ENCODE data around the gene CAMK1D.
A peak's percentile ranks its signal among the peaks of the same experiment; 100 is the strongest.
"Not testable (repeated sequence)": the region's sequence is repeated elsewhere in the genome, so short reads cannot be mapped to it uniquely, and the experiment has no call there.

The CAMK1D gene

GRCh38 chr10:12434677-12435076, 85.3 kb downstream of the CAMK1D start:
- not testable (repeated sequence) for H3K9me3 ChIP-seq (ENCODE audit: control insufficient read depth, low read length); H3K4me1 ChIP-seq (ENCODE audit: control insufficient read depth, insufficient read depth, low read length, poor library complexity, severe bottlenecking); DNase-seq; H3K27me3 ChIP-seq (replicated peaks; ENCODE audit: control insufficient read depth, insufficient read depth, low read length, poor library complexity, severe bottlenecking); H3K27ac ChIP-seq (ENCODE audit: insufficient read depth, low read length, poor library complexity, severe bottlenecking); H3K4me3 ChIP-seq (ENCODE audit: insufficient read depth, low read depth, low read length, poor library complexity, severe bottlenecking); H3K36me3 ChIP-seq (ENCODE audit: control insufficient read depth, insufficient read depth, low read length)

GRCh38 chr10:12435348-12435747, 86.0 kb downstream of the CAMK1D start:
- DNase-seq, result no peak
- Histone ChIP-seq H3K4me1 (ENCODE audit: control insufficient read depth, insufficient read depth, low read length, poor library complexity, severe bottlenecking) (no peaks in the 10 kb centered on the region), H3K27me3 (replicated peaks; ENCODE audit: control insufficient read depth, insufficient read depth, low read length, poor library complexity, severe bottlenecking) (no peaks in the 10 kb centered on the region), H3K27ac (ENCODE audit: insufficient read depth, low read length, poor library complexity, severe bottlenecking) (no peak overlapping the region), H3K9me3 (ENCODE audit: control insufficient read depth, low read length) (no peaks in the 10 kb centered on the region), H3K36me3 (ENCODE audit: control insufficient read depth, insufficient read depth, low read length) (no peaks in the 10 kb centered on the region), H3K4me3 (ENCODE audit: insufficient read depth, low read depth, low read length, poor library complexity, severe bottlenecking) (no peak overlapping the region)

GRCh38 chr10:12438919-12439692, 89.8 kb downstream of the CAMK1D start:
- DNase-seq, result no peak
- Histone ChIP-seq H3K4me1 (ENCODE audit: control insufficient read depth, insufficient read depth, low read length, poor library complexity, severe bottlenecking) (no peaks in the 10 kb centered on the region), H3K36me3 (ENCODE audit: control insufficient read depth, insufficient read depth, low read length) (no peaks in the 10 kb centered on the region), H3K4me3 (ENCODE audit: insufficient read depth, low read depth, low read length, poor library complexity, severe bottlenecking) (no peak overlapping the region), H3K27ac (ENCODE audit: insufficient read depth, low read length, poor library complexity, severe bottlenecking) (no peak overlapping the region), H3K9me3 (ENCODE audit: control insufficient read depth, low read length) (no peaks in the 10 kb centered on the region), H3K27me3 (replicated peaks; ENCODE audit: control insufficient read depth, insufficient read depth, low read length, poor library complexity, severe bottlenecking) (no peaks in the 10 kb centered on the region)

GRCh38 chr10:12439767-12440166, 90.4 kb downstream of the CAMK1D start:
- H3K27me3 ChIP-seq (replicated peaks; ENCODE audit: control insufficient read depth, insufficient read depth, low read length, poor library complexity, severe bottlenecking), result not testable (repeated sequence)

GRCh38 chr10:12443026-12443425, 93.7 kb downstream of the CAMK1D start:
- no peaks in the 10 kb centered on the region for H3K27me3 ChIP-seq (replicated peaks; ENCODE audit: control insufficient read depth, insufficient read depth, low read length, poor library complexity, severe bottlenecking)
- no peak overlapping the region for H3K4me3 ChIP-seq (ENCODE audit: insufficient read depth, low read depth, low read length, poor library complexity, severe bottlenecking)
- no peaks in the 10 kb centered on the region for H3K36me3 ChIP-seq (ENCODE audit: control insufficient read depth, insufficient read depth, low read length)
- no peak for DNase-seq
- no peaks in the 10 kb centered on the region for H3K4me1 ChIP-seq (ENCODE audit: control insufficient read depth, insufficient read depth, low read length, poor library complexity, severe bottlenecking)
- H3K9me3 ChIP-seq (ENCODE audit: control insufficient read depth, low read length), result no peaks in the 10 kb centered on the region
- no peak overlapping the region for H3K27ac ChIP-seq (ENCODE audit: insufficient read depth, low read length, poor library complexity, severe bottlenecking)

More at GRCh38 chr10:12439767-12440166, 90.4 kb downstream of the CAMK1D start:
- H3K4me1 ChIP-seq (ENCODE audit: control insufficient read depth, insufficient read depth, low read length, poor library complexity, severe bottlenecking); H3K9me3 ChIP-seq (ENCODE audit: control insufficient read depth, low read length); DNase-seq; H3K27ac ChIP-seq (ENCODE audit: insufficient read depth, low read length, poor library complexity, severe bottlenecking); H3K36me3 ChIP-seq (ENCODE audit: control insufficient read depth, insufficient read depth, low read length); H3K4me3 ChIP-seq (ENCODE audit: insufficient read depth, low read depth, low read length, poor library complexity, severe bottlenecking): not testable (repeated sequence)

- Histone ChIP-seq H3K4me3 (ENCODE audit: insufficient read depth, low read depth, low read length, poor library complexity, severe bottlenecking) (no peak overlapping the region), H3K9me3 (ENCODE audit: control insufficient read depth, low read length) (no peaks in the 10 kb centered on the region), H3K27ac (ENCODE audit: insufficient read depth, low read length, poor library complexity, severe bottlenecking) (no peak overlapping the region), H3K36me3 (ENCODE audit: control insufficient read depth, insufficient read depth, low read length) (no peaks in the 10 kb centered on the region), H3K27me3 (replicated peaks; ENCODE audit: control insufficient read depth, insufficient read depth, low read length, poor library complexity, severe bottlenecking) (no peaks in the 10 kb centered on the region), H3K4me1 (ENCODE audit: control insufficient read depth, insufficient read depth, low read length, poor library complexity, severe bottlenecking) (peaks cover 10% of the 10 kb centered on the region)
- DNase-seq, result no peak
Measured at GRCh38 chr10:12444981-12445700, 95.8 kb downstream of the CAMK1D start.

- Histone ChIP-seq H3K27ac (ENCODE audit: insufficient read depth, low read length, poor library complexity, severe bottlenecking) (no peak overlapping the region), H3K4me3 (ENCODE audit: insufficient read depth, low read depth, low read length, poor library complexity, severe bottlenecking) (no peak overlapping the region), H3K36me3 (ENCODE audit: control insufficient read depth, insufficient read depth, low read length) (no peaks in the 10 kb centered on the region), H3K9me3 (ENCODE audit: control insufficient read depth, low read length) (no peaks in the 10 kb centered on the region), H3K27me3 (replicated peaks; ENCODE audit: control insufficient read depth, insufficient read depth, low read length, poor library complexity, severe bottlenecking) (no peaks in the 10 kb centered on the region), H3K4me1 (ENCODE audit: control insufficient read depth, insufficient read depth, low read length, poor library complexity, severe bottlenecking) (peaks cover 10% of the 10 kb centered on the region)
- DNase-seq, result no peak
Measured at GRCh38 chr10:12445701-12446334, 96.5 kb downstream of the CAMK1D start.

GRCh38 chr10:12448340-12448728, 99.0 kb downstream of the CAMK1D start:
- Histone ChIP-seq H3K4me3 (ENCODE audit: insufficient read depth, low read depth, low read length, poor library complexity, severe bottlenecking) (no peak overlapping the region), H3K27ac (ENCODE audit: insufficient read depth, low read length, poor library complexity, severe bottlenecking) (peak overlapping the region; percentile 60)

GRCh38 chr10:12448729-12449391, 99.5 kb downstream of the CAMK1D start:
- Histone ChIP-seq H3K4me1 (ENCODE audit: control insufficient read depth, insufficient read depth, low read length, poor library complexity, severe bottlenecking) (peaks cover 10% of the 10 kb centered on the region), H3K27ac (ENCODE audit: insufficient read depth, low read length, poor library complexity, severe bottlenecking) (peak overlapping the region; percentile 60), H3K4me3 (ENCODE audit: insufficient read depth, low read depth, low read length, poor library complexity, severe bottlenecking) (no peak overlapping the region), H3K36me3 (ENCODE audit: control insufficient read depth, insufficient read depth, low read length) (no peaks in the 10 kb centered on the region), H3K9me3 (ENCODE audit: control insufficient read depth, low read length) (no peaks in the 10 kb centered on the region), H3K27me3 (replicated peaks; ENCODE audit: control insufficient read depth, insufficient read depth, low read length, poor library complexity, severe bottlenecking) (no peaks in the 10 kb centered on the region)
- DNase-seq, result peak; percentile 72 to 77 (median 73)

More at GRCh38 chr10:12448340-12448728, 99.0 kb downstream of the CAMK1D start:
- Histone ChIP-seq H3K9me3 (ENCODE audit: control insufficient read depth, low read length) (no peaks in the 10 kb centered on the region), H3K36me3 (ENCODE audit: control insufficient read depth, insufficient read depth, low read length) (no peaks in the 10 kb centered on the region), H3K27me3 (replicated peaks; ENCODE audit: control insufficient read depth, insufficient read depth, low read length, poor library complexity, severe bottlenecking) (no peaks in the 10 kb centered on the region), H3K4me1 (ENCODE audit: control insufficient read depth, insufficient read depth, low read length, poor library complexity, severe bottlenecking) (peaks cover 10% of the 10 kb centered on the region)
- DNase-seq, result no peak

Measured in effector memory CD4-positive, alpha-beta T cell (primary cell).